ENCODE measurements around the gene CGB3.
"Not testable (repeated sequence)": the region's sequence is repeated elsewhere in the genome, so short reads cannot be mapped to it uniquely, and the experiment has no call there.

DNA sequence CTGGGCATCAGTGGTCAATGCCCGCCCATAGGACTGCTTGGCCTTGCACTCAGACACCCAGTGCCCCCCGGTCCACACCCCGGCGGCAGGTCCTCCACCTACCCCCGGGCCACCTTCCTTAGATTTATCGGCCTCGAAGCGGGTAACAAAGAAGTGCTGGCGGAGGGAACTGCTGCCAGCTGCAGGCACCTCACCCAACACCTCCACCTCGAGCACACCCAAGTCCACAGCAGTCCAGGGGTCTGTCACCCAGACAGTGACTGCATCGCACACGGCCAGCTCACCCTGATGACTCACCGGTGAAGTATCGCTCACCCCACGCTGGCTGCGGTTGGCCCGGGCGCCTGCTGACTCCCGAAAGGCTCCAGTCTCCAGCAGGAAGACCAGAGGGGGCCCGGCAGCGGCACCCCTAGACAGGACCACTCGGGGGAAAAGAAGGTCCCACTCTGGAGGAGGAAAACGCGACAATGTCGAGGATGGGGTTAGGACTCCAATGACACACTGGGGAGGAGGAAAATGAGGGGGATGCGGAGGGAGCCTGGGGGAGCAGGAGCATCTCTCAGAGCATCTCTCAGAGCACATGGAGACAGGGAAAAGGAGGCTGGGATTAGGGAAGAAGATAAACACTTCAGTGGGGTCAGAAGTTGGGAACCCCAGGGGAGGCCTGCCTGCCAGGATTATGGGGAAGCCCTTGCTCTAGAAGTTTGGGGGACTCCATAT, 14.6 kb upstream of the CGB3 start:
- TF ChIP-seq, protein P1, sequence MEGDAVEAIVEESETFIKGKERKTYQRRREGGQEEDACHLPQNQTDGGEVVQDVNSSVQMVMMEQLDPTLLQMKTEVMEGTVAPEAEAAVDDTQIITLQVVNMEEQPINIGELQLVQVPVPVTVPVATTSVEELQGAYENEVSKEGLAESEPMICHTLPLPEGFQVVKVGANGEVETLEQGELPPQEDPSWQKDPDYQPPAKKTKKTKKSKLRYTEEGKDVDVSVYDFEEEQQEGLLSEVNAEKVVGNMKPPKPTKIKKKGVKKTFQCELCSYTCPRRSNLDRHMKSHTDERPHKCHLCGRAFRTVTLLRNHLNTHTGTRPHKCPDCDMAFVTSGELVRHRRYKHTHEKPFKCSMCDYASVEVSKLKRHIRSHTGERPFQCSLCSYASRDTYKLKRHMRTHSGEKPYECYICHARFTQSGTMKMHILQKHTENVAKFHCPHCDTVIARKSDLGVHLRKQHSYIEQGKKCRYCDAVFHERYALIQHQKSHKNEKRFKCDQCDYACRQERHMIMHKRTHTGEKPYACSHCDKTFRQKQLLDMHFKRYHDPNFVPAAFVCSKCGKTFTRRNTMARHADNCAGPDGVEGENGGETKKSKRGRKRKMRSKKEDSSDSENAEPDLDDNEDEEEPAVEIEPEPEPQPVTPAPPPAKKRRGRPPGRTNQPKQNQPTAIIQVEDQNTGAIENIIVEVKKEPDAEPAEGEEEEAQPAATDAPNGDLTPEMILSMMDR (conservative IDR thresholded peaks at IDR 0.05; ENCODE audit: low read depth, low read length), result not testable (repeated sequence)
- TF ChIP-seq EZH2 (IDR thresholded peaks at IDR 0.05; ENCODE audit: low read length, unreplicated experiment); EZH2phosphoT487 (IDR thresholded peaks at IDR 0.05; ENCODE audit: borderline replicate concordance, low read length): not testable (repeated sequence)
